Uterus (tissue), 2 donors: ENCODE data around the gene NR2F6.

Experiments used
- POLR2A ChIP-seq, 2 donors: fragments of 450-650 bp; IDR thresholded peaks; one replicate each; pipeline ENCODE4 v1.6.1; 2016; ENCODE audit warnings: antibody characterized with exemption in 2 of 2, mild to moderate bottlenecking in 1 of 2, moderate library complexity in 1 of 2
- TF ChIP-seq, protein P1 (sequence below), 4 experiments: fragments of 200-600 bp in 2 of 4; fragments of 450-650 bp in 2 of 4; sonication (generic) in 2 of 4; IDR thresholded peaks; one replicate each; pipeline ENCODE4 v1.5.1; 2016 to 2019; ENCODE audit warnings: antibody characterized with exemption in 4 of 4, mild to moderate bottlenecking in 2 of 4, moderate library complexity in 1 of 4

- no peak for TF ChIP-seq POLR2A (IDR thresholded peaks at IDR 0.05)
- TF ChIP-seq, protein P1, sequence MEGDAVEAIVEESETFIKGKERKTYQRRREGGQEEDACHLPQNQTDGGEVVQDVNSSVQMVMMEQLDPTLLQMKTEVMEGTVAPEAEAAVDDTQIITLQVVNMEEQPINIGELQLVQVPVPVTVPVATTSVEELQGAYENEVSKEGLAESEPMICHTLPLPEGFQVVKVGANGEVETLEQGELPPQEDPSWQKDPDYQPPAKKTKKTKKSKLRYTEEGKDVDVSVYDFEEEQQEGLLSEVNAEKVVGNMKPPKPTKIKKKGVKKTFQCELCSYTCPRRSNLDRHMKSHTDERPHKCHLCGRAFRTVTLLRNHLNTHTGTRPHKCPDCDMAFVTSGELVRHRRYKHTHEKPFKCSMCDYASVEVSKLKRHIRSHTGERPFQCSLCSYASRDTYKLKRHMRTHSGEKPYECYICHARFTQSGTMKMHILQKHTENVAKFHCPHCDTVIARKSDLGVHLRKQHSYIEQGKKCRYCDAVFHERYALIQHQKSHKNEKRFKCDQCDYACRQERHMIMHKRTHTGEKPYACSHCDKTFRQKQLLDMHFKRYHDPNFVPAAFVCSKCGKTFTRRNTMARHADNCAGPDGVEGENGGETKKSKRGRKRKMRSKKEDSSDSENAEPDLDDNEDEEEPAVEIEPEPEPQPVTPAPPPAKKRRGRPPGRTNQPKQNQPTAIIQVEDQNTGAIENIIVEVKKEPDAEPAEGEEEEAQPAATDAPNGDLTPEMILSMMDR (IDR thresholded peaks at IDR 0.05): no peak
Measured at GRCh38 chr19:17246681-17247425, 1.1 kb upstream of the NR2F6 start.
